Measurements from ENCODE around the gene WDR12. TPM values are rescaled to one million over a fixed set of nuclear protein-coding genes. Genes with fewer than 3 reads are reported as not detected.

Gene WDR12
- total and polyA plus RNA-seq, 2 of the 13 experiments (the other 11 are each of a cell fraction or from before 2014, with no cell fraction given): 94.4 to 216 TPM

DNA sequence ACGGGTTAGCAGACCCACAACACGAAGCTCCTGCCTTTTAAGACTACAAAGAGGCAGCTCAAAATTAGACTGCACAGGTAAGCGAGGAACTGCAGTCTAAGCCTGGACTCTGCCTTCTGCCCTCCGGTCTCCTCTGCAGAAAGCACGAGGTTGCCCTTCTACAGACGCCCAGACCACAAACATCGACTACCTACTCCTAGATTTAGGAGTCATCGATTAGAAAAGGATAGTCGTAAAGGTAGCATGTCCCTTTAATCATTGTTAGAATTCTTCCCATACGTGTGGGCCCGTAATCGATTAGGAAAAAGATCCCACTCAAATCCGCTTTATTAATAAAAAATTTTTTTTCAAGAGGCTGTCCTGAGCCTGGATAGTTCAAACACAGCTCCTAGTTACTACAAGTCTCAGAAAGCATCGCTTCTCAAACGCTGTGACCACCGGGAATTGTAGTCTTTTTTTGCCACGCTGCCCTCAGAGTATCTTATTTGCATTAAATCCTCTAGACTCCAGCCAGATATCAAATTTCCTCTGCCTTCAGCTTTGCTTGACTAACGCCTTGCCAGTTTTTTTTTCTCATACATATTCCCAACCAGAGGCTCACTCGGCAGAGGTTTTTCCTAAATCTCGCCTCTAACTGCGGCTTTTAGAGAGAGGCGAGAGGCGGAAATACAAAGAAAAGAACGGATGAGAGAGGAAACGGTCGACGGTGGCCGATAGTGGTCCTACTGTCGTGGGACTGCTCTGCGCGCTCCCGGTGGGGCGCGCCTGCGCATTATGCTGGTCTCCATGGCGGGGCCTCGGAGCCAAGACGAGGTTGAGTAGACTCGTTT is at the start of gene WDR12, which contains the start of gene CARF (continued):
- TF ChIP-seq, protein P1, sequence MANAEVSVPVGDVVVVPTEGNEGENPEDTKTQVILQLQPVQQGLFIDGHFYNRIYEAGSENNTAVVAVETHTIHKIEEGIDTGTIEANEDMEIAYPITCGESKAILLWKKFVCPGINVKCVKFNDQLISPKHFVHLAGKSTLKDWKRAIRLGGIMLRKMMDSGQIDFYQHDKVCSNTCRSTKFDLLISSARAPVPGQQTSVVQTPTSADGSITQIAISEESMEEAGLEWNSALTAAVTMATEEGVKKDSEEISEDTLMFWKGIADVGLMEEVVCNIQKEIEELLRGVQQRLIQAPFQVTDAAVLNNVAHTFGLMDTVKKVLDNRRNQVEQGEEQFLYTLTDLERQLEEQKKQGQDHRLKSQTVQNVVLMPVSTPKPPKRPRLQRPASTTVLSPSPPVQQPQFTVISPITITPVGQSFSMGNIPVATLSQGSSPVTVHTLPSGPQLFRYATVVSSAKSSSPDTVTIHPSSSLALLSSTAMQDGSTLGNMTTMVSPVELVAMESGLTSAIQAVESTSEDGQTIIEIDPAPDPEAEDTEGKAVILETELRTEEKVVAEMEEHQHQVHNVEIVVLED (CRISPR knock-in tag; IDR thresholded peaks at IDR 0.05; ENCODE audit: borderline replicate concordance): no peak; the same call in 1 of the 2 replicates
- TF ChIP-seq MTF2 (CRISPR knock-in tag; IDR thresholded peaks at IDR 0.05; ENCODE audit: borderline replicate concordance): no peak
- peak; percentile 38; the same call in 1 of the 2 replicates for TF ChIP-seq ZNF12 (CRISPR knock-in tag; IDR thresholded peaks at IDR 0.05)
- no peak for TF ChIP-seq RBM22 (optimal IDR thresholded peaks at IDR 0.05; ENCODE audit: low read length)
- TF ChIP-seq CENPBD1 (CRISPR knock-in tag; IDR thresholded peaks at IDR 0.05; ENCODE audit: borderline replicate concordance, low read depth): no peak
- no peak for TF ChIP-seq MTA3 (CRISPR knock-in tag; IDR thresholded peaks at IDR 0.05)
- no peak for TF ChIP-seq ZC3H13 (CRISPR knock-in tag; IDR thresholded peaks at IDR 0.05)
- TF ChIP-seq ATRX (CRISPR knock-in tag; IDR thresholded peaks at IDR 0.05; ENCODE audit: borderline replicate concordance): no peak
- no peak for TF ChIP-seq MTF1 (CRISPR knock-in tag; IDR thresholded peaks at IDR 0.05)
- TF ChIP-seq MLXIP (CRISPR knock-in tag; IDR thresholded peaks at IDR 0.05; ENCODE audit: borderline replicate concordance): no peak
- TF ChIP-seq GMEB2 (CRISPR knock-in tag; IDR thresholded peaks at IDR 0.05; ENCODE audit: low read depth): no peak; the same call in 1 of the 2 replicates
- no peak for TF ChIP-seq ZNF33B (CRISPR knock-in tag; IDR thresholded peaks at IDR 0.05)
- TF ChIP-seq, protein P2, sequence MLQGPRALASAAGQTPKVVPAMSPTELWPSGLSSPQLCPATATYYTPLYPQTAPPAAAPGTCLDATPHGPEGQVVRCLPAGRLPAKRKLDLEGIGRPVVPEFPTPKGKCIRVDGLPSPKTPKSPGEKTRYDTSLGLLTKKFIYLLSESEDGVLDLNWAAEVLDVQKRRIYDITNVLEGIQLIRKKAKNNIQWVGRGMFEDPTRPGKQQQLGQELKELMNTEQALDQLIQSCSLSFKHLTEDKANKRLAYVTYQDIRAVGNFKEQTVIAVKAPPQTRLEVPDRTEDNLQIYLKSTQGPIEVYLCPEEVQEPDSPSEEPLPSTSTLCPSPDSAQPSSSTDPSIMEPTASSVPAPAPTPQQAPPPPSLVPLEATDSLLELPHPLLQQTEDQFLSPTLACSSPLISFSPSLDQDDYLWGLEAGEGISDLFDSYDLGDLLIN (CRISPR knock-in tag; IDR thresholded peaks at IDR 0.05; ENCODE audit: borderline replicate concordance): no peak
- TF ChIP-seq SRSF4 (IDR thresholded peaks at IDR 0.05; ENCODE audit: low read depth, low read length, poor library complexity, severe bottlenecking): no peak
- no peak for TF ChIP-seq MZF1 (CRISPR knock-in tag; IDR thresholded peaks at IDR 0.05; ENCODE audit: borderline replicate concordance)
- TF ChIP-seq DNMT1 (CRISPR knock-in tag; IDR thresholded peaks at IDR 0.05): no peak
- no peak for TF ChIP-seq ZNF354B (CRISPR knock-in tag; IDR thresholded peaks at IDR 0.05)
- peak; percentile 92; the same call in 1 of the 2 replicates for TF ChIP-seq ZNF816 (CRISPR knock-in tag; IDR thresholded peaks at IDR 0.05; ENCODE audit: borderline replicate concordance)
